Activated CD8-positive, alpha-beta memory T cell treated with anti-CD3 and anti-CD28 coated beads, Interleukin-2, amount 50 U/mL, for 24 hours (primary cell): ENCODE data around the gene ZNF844.
"Not testable (repeated sequence)": the region's sequence is repeated elsewhere in the genome, so short reads cannot be mapped to it uniquely, and the experiment has no call there.

ENCODE experiments used
- DNase-seq: peaks from one replicate; pipeline ENCODE4 v3.0.0-alpha.2; 2020; ENCODE audit errors: extremely low read depth

ZNF844 gene

GRCh38 chr19:12064590-12065538, at the start of gene ZNF844:
Gene ZNF844 (plus strand): TSS chr19:12064731. CDS start chr19:12064874, 143 bp downstream.
- DNase-seq, result peak; percentile 48

GRCh38 chr19:12015015-12015752, 49.3 kb upstream of the ZNF844 start:
- DNase-seq, result no peak

DNA sequence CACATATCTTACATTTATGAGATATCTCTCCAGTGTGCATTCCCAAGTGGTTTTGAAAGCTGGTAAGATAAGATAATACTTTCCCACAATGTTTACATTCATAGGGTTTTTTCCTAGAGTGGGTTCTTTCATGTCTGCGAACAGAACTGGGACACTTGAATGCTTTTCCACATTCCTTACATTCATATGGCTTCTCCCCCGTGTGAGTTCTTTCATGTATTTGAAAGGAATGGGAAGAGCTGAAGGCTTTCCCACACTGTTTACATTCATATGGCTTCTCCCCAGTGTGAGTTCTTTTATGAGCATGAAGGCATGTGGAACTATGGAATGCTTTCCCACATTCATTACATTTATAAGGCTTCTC, 48.8 kb upstream of the ZNF844 start:
- DNase-seq, result no peak

GRCh38 chr19:12034198-12034597, 30.3 kb upstream of the ZNF844 start:
- DNase-seq, result no peak

DNA sequence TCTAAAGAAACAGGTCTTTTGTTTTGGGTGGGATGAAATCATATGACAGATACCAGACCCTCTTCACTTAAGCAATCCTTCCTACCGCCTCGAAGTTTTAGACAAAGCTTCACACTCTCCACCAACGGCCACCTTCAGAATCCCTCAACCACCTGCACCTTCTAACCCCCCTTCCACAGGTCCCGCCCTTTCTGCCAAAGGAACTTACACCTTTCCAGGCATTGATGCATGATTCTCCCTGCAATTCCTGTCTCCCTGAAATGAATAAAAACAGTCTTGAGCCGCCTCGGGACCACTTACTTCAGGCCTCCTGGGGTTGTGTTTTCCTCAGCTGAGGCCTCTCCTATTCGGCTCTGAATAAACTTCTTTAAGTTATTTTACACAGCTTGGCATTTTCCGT, 29.9 kb upstream of the ZNF844 start:
- DNase-seq, result no peak

GRCh38 chr19:12035220-12036172, 29.0 kb upstream of the ZNF844 start, which contains the start of gene ZNF433:
Gene ZNF433 (minus strand): TSS chr19:12035679. CDS start chr19:12035539, 140 bp downstream.
- DNase-seq, result peak; percentile 46

DNA sequence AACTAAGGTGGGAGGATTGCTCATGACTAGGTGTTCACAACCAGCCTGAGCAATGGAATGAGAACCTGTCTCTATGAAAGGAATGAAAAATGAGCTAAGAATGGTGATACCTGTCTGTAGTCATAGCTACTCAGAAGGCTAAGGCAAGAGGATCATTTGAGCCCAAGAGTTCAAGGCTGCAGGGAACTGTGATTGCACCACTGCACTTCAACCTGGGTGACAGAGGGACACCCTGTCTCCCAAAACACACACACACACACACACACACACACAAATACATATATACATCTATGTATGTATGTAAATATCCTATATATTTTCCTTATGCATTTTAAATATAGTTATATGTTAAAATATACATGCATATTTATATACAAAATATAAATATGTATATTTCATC, 21.6 kb upstream of the ZNF844 start:
- DNase-seq, result no peak

- DNase-seq, result no peak
These were observed 20.6 kb upstream of the ZNF844 start for GRCh38 chr19:12043752-12044422.

- no peak for DNase-seq
These were observed 16.7 kb upstream of the ZNF844 start for GRCh38 chr19:12047868-12048267.

DNA sequence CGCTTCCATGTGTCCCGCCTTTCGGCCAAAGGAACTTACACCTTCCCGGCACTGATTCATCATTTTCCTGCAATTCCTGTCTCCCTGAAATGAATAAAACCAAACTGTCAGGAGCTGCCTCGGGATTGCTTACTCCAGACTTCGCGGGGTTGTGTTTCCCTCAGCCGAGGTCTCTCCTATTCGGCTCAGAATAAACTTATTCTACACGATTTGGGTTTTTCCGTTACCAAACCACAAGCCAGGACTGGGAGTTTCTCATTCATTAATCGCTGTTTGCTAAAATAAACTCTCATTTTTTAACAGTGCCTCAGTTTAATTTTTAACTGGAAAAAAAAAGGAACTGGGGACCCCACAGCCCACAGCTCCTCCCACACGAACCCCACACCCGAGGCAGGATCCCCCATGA, 12.4 kb upstream of the ZNF844 start:
- DNase-seq, result no peak

GRCh38 chr19:12052497-12053169, 11.9 kb upstream of the ZNF844 start, which contains the start of gene ZNF878:
Gene ZNF878 (minus strand): TSS chr19:12052961. CDS start chr19:12052801, 160 bp downstream.
- DNase-seq, result peak; percentile 24

- no peak for DNase-seq
These were observed 8.7 kb upstream of the ZNF844 start for GRCh38 chr19:12055784-12056183.

GRCh38 chr19:12075538-12076139, 11.1 kb downstream of the ZNF844 start:
- DNase-seq, result no peak

- DNase-seq, result not testable (repeated sequence)
These were observed 11.8 kb downstream of the ZNF844 start for GRCh38 chr19:12076331-12076730.

GRCh38 chr19:12077375-12077774, 12.8 kb downstream of the ZNF844 start:
- DNase-seq, result no peak

DNA sequence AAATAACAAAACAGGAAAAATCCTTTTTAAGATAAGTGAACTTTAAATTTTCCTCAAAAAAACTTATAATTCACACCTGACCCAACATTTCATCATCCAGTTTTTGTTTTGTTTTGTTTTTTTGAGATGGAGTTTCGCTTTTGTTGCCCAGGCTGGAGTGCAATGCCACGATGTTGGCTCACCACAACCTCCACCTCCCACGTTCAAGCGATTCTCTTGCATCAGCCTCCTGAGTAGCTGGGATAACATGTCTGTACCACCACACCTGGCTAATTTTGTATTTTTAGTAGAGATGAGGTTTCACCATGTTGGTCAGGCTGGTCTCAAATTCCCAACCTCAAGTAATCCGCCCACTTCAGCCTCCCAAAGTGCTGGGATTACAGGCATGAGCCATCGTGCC, 18.8 kb downstream of the ZNF844 start:
- not testable (repeated sequence) for DNase-seq

DNA sequence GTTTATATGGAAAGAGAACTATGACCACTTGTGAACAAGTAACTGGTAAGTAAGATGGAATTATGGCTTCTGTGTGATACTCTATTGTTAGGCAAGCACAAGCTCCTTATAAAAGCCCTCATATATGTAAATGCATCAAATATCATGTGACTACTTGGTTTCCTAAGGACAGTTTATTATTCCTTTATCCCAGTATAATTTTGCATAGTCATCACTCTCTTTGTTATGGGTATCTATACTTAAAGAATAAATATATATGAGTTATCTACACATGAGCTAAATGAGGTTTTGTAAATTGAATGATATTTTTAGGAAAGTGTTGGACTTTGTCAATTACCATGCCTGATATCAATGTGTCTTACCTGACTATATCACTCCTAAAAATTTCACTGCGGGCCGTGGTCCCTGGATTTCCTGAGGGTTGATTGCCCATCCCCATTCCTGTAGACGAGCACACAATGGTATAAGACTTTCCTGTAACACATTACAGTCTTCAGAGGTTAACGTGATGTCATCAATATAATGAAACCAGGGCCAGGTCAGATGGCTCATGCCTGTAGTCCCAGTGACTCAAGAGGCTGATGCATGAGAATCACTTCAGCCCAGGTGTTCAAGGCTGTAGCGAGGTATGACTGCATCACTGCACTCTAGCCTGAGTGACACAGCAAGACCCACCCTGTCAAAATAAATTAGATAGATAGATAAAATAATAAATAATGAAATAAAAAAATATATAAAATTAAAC, 20.7 kb downstream of the ZNF844 start:
- DNase-seq, result no peak

DNA sequence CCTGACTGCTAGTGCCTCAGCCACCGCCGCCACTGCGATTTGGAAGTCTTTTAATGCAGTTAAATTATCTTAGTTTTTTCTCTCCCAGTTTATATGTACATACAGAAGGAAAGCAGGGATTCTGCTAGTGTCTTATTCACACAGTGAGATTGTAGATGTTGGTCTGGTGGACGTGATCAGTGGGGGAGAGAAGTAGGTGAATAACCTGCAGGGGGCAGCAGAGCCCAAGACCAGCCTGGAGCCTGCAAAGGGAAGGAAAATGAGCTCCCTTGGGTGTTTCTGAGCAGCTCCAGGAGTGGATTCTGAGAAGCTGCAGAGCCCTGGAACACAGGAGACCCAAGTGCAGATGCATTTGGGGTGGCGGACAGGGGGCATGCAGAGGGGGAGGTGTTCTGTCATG, 26.3 kb downstream of the ZNF844 start:
- DNase-seq, result peak; percentile 35
